ENCODE measurements around the gene ADCY1. TPM values are rescaled to one million over a fixed set of nuclear protein-coding genes. Genes with fewer than 3 reads are reported as not detected.

ADCY1 gene
- total RNA-seq, 1 donor from 2014 or later, result 2.4 TPM

GRCh38 chr7:45690762-45691150 lies 116.6 kb downstream of the ADCY1 start:
- TF ChIP-seq, protein P1, sequence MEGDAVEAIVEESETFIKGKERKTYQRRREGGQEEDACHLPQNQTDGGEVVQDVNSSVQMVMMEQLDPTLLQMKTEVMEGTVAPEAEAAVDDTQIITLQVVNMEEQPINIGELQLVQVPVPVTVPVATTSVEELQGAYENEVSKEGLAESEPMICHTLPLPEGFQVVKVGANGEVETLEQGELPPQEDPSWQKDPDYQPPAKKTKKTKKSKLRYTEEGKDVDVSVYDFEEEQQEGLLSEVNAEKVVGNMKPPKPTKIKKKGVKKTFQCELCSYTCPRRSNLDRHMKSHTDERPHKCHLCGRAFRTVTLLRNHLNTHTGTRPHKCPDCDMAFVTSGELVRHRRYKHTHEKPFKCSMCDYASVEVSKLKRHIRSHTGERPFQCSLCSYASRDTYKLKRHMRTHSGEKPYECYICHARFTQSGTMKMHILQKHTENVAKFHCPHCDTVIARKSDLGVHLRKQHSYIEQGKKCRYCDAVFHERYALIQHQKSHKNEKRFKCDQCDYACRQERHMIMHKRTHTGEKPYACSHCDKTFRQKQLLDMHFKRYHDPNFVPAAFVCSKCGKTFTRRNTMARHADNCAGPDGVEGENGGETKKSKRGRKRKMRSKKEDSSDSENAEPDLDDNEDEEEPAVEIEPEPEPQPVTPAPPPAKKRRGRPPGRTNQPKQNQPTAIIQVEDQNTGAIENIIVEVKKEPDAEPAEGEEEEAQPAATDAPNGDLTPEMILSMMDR (IDR thresholded peaks at IDR 0.05), result no peak
- intact Hi-C loops (cut with DNase I), result no loop called here
- Histone ChIP-seq H3K9me3 (no peaks in the 10 kb centered on the region), H3K27me3 (ENCODE audit: low read depth) (no peaks in the 10 kb centered on the region), H3K4me1 (no peaks in the 10 kb centered on the region), H3K4me3 (no peak overlapping the region), H3K27ac (no peak overlapping the region), H3K36me3 (no peaks in the 10 kb centered on the region)
- no peak for DNase-seq
- no peak for ATAC-seq

- intact Hi-C loops (cut with DNase I), result no loop called here
- TF ChIP-seq, protein P1 (IDR thresholded peaks at IDR 0.05), result no peak
- no peak overlapping the region for H3K4me3 ChIP-seq
- no peak for DNase-seq
- H3K9me3 ChIP-seq, result no peaks in the 10 kb centered on the region
- H3K36me3 ChIP-seq, result no peaks in the 10 kb centered on the region
- no peaks in the 10 kb centered on the region for H3K4me1 ChIP-seq
- peak; percentile 50 to 66 for ATAC-seq
- no peak overlapping the region for H3K27ac ChIP-seq
- H3K27me3 ChIP-seq (ENCODE audit: low read depth), result no peaks in the 10 kb centered on the region
Observed at GRCh38 chr7:45691155-45691656, 117.0 kb downstream of the ADCY1 start.

DNA sequence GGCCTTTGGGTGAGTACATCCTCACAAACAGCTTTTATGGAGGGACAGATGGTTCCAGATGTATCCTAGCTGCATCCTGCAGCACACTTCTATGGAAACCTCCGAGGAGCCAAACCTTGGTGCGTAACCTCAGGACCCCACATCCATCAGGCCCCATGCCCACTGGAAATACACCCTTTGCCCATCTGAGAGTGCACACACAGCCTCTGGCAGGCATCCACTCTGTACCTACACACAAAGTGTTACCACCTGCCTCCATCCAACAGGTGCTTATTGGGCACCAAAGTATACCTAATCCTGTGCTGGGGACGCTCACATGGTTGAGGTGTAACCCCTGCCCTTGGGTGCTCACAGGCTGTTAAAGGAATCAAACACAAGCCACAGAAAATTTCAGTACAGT lies 117.9 kb downstream of the ADCY1 start:
- Histone ChIP-seq H3K9me3 (no peaks in the 10 kb centered on the region), H3K4me3 (no peak overlapping the region), H3K27ac (no peak overlapping the region), H3K27me3 (ENCODE audit: low read depth) (no peaks in the 10 kb centered on the region), H3K36me3 (no peaks in the 10 kb centered on the region), H3K4me1 (no peaks in the 10 kb centered on the region)
- TF ChIP-seq, protein P1 (IDR thresholded peaks at IDR 0.05), result no peak
- no peak for DNase-seq
- intact Hi-C loops (cut with DNase I), result no loop called here
- no peak for ATAC-seq

DNA sequence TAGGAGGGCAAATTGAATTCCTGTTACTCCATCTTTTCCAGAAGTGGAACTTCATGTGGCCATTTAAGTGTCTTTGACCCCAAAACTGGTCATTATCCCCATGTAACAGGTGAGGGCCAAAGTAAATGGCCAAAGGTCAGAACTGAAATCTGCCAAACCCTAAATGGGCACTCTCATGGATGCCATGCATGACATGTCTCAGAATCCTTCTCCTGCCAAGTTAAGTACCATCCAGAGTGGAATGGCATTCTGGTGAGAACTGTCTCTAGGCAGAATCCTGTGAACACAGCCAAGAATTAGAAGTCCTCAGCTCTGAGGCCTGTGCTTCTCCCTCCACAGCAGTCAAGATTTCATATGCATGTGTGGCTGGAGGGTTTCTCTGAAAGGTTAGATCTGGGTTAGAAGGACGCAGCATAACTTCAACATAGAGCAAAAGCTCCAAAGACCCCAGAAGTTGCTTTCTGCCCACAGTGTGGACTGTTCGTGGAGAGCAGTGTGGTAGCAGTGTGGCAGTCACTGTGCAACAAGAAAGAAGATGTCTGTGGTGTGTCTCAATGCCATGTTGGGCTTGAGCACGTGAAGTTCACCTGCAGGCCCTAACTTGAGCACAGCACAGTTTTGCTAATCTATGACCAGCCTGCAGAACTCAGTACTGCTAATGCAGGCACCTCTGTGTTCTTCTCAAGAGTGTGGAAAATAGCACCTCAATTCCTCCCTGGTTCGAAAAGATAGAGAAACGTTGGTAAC lies 121.3 kb downstream of the ADCY1 start:
- Histone ChIP-seq H3K27ac (no peak overlapping the region), H3K36me3 (no peaks in the 10 kb centered on the region), H3K27me3 (ENCODE audit: low read depth) (no peaks in the 10 kb centered on the region), H3K9me3 (no peaks in the 10 kb centered on the region), H3K4me3 (no peak overlapping the region), H3K4me1 (peaks cover 6% of the 10 kb centered on the region)
- intact Hi-C loops (cut with DNase I), result no loop called here
- ATAC-seq, result no peak
- DNase-seq, result no peak
- TF ChIP-seq, protein P1 (IDR thresholded peaks at IDR 0.05), result no peak

- Histone ChIP-seq H3K4me3 (no peak overlapping the region), H3K36me3 (no peaks in the 10 kb centered on the region), H3K27me3 (ENCODE audit: low read depth) (no peaks in the 10 kb centered on the region), H3K27ac (no peak overlapping the region), H3K4me1 (peaks cover 6% of the 10 kb centered on the region), H3K9me3 (no peaks in the 10 kb centered on the region)
- intact Hi-C loops (cut with DNase I), result no loop called here
- ATAC-seq, result no peak
- TF ChIP-seq, protein P1 (IDR thresholded peaks at IDR 0.05), result no peak
- no peak for DNase-seq
Observed at GRCh38 chr7:45696476-45696875, 122.3 kb downstream of the ADCY1 start.
